GM19455 (cell line): Measurements from ENCODE around the gene SBSN.

Experiments used
- ATAC-seq: cut with Tn5 transposase; IDR thresholded peaks from one replicate; pipeline ENCODE4 v1.9.1; 2021; ENCODE audit not compliant: unreplicated experiment

SBSN gene

GRCh38 chr19:35555301-35556005 lies 27.3 kb upstream of the SBSN start:
- no peak for ATAC-seq

GRCh38 chr19:35554076-35554475 lies 26.0 kb upstream of the SBSN start:
- ATAC-seq: no peak

- ATAC-seq: no peak
Measured at GRCh38 chr19:35553385-35554000, 25.4 kb upstream of the SBSN start.

- ATAC-seq: no peak
Measured at GRCh38 chr19:35552534-35553384, 24.6 kb upstream of the SBSN start.

GRCh38 chr19:35551091-35551810 lies 23.1 kb upstream of the SBSN start:
- ATAC-seq: no peak

- ATAC-seq: no peak
Measured at GRCh38 chr19:35549879-35550523, 21.9 kb upstream of the SBSN start.

- ATAC-seq: no peak
Measured at GRCh38 chr19:35549174-35549788, 21.2 kb upstream of the SBSN start.

GRCh38 chr19:35546532-35546931 lies 18.4 kb upstream of the SBSN start:
- no peak for ATAC-seq

- peak; percentile 47 for ATAC-seq
Measured at GRCh38 chr19:35545855-35546381, 17.8 kb upstream of the SBSN start.

- peak; percentile 73 for ATAC-seq
Measured at GRCh38 chr19:35545001-35545854, 17.1 kb upstream of the SBSN start, which contains the start of gene TMEM147. TMEM147 (plus strand) TSS chr19:35545626; CDS start chr19:35545740, 114 bp downstream.

GRCh38 chr19:35544110-35544802 lies 16.1 kb upstream of the SBSN start:
- no peak for ATAC-seq

- ATAC-seq: no peak
Measured at GRCh38 chr19:35543280-35544109, 15.4 kb upstream of the SBSN start.

GRCh38 chr19:35542209-35542608 lies 14.1 kb upstream of the SBSN start:
- ATAC-seq: no peak

GRCh38 chr19:35540356-35540927 lies 12.3 kb upstream of the SBSN start:
- no peak for ATAC-seq

- no peak for ATAC-seq
Measured at GRCh38 chr19:35539850-35540249, 11.7 kb upstream of the SBSN start.

- no peak for ATAC-seq
Measured at GRCh38 chr19:35539314-35539713, 11.2 kb upstream of the SBSN start.

GRCh38 chr19:35534803-35535480 lies 6.8 kb upstream of the SBSN start:
- ATAC-seq: no peak
